ENCODE data around the gene PAPOLA. TPM values are rescaled to one million over a fixed set of nuclear protein-coding genes. Genes with fewer than 3 reads are reported as not detected.

PAPOLA gene
- total and polyA plus RNA-seq, 9 of the 15 experiments (the other 6 are each of a cell fraction or from before 2014, with no cell fraction given) = 51.1 to 199 (median 95.8) TPM

DNA sequence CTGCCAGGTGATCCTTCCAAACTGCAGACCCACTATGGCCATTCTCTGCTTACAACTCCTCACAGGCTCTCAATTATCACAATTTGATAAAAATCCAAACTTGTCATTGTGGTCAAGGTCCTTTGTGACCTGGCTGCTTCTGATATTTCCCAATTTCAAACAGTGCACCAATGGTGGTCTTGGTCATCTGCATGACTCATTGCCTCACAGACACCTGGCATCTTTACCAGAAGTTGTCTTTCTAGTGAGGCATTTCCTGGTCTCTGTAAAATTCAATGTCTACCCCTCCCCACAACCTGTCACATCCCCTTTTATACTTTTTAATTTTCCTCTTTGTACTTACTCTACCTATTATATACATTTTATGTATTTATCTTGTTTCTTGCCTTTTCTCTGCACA lies 17.8 kb upstream of the PAPOLA start:
- in situ Hi-C loops (cut with MboI) = no loop called here
- no peaks in the 10 kb centered on the region for H3K79me2 ChIP-seq (ENCODE audit: control insufficient read depth, insufficient read depth, low read length)
- H3K27me3 ChIP-seq (ENCODE audit: control insufficient read depth in 2 of 2, insufficient read depth in 2 of 2, low read length in 2 of 2) = peaks cover 0 to 9% of the 10 kb centered on the region in 2 experiments; a peak in 3 of 5 replicates
- H3K9me3 ChIP-seq (replicated peaks; ENCODE audit: control insufficient read depth, insufficient read depth, low read depth, low read length) = no peaks in the 10 kb centered on the region
- DNase-seq (ENCODE audit: extremely low read depth in 1 of 4, low spot score in 3 of 4) = no peak
- TF ChIP-seq RFX7 (CRISPR knock-in tag; IDR thresholded peaks at IDR 0.05) (no peak), SMAD1 (IDR thresholded peaks at IDR 0.05; ENCODE audit: low read depth, low read length, partially characterized antibody) (no peak), TBP (optimal IDR thresholded peaks at IDR 0.05; ENCODE audit: low read depth, low read length) (no peak), CBFA2T2 (conservative IDR thresholded peaks at IDR 0.05) (0 out of 2 replicates have a peak, but pooled peaks have one; percentile 11), ARID1B (IDR thresholded peaks at IDR 0.05) (0 out of 2 replicates have a peak, but pooled peaks have one; percentile 10), CBFA2T3 (IDR thresholded peaks at IDR 0.05) (peak; percentile 23; the same call in 1 of the 2 replicates), NFE2 (IDR thresholded peaks at IDR 0.05; ENCODE audit: low read depth) (peak; percentile 24; the same call in 1 of the 2 replicates), ZKSCAN1 (IDR thresholded peaks at IDR 0.05; ENCODE audit: low read depth, low read length) (0 out of 2 replicates have a peak, but pooled peaks have one; percentile 65), TCF3 (CRISPR knock-in tag; IDR thresholded peaks at IDR 0.05) (0 out of 2 replicates have a peak, but pooled peaks have one; percentile 21)
- TF ChIP-seq, protein P1, sequence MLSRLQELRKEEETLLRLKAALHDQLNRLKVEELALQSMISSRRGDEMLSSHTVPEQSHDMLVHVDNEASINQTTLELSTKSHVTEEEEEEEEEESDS (CRISPR knock-in tag; IDR thresholded peaks at IDR 0.05) = no peak
- TF ChIP-seq, protein P2, sequence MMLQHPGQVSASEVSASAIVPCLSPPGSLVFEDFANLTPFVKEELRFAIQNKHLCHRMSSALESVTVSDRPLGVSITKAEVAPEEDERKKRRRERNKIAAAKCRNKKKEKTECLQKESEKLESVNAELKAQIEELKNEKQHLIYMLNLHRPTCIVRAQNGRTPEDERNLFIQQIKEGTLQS (IDR thresholded peaks at IDR 0.05) = peak; percentile 25; the same call in 1 of the 2 replicates
- TF ChIP-seq, protein P2 (CRISPR knock-in tag; conservative IDR thresholded peaks at IDR 0.05) = no peak
- no peaks in the 10 kb centered on the region for H3K9me1 ChIP-seq (ENCODE audit: control insufficient read depth, insufficient read depth, low read length)
- no peak overlapping the region for H3K4me3 ChIP-seq
- H3K27ac ChIP-seq (ENCODE audit: extremely low read depth, low read depth, low read length) = no peak overlapping the region
- ChIA-PET POLR2A (no interaction called here), CTCF (ENCODE audit: low intra/inter-chr PET ratio) (no interaction called here)
- intact Hi-C loops (cut with micrococcal nuclease) = no loop called here
- no peak overlapping the region for H3K9ac ChIP-seq (ENCODE audit: insufficient read depth in 1 of 2, low read depth in 2 of 2, low read length in 2 of 2)
- no peak overlapping the region for H2AFZ ChIP-seq (ENCODE audit: low read depth, low read length)
- no peaks in the 10 kb centered on the region for H4K20me1 ChIP-seq (replicated peaks; ENCODE audit: control insufficient read depth, insufficient read depth, low read length)
- FAIRE-seq = no peak
- no peak overlapping the region for H3K4me2 ChIP-seq (ENCODE audit: insufficient read depth, low read length)
- BruUV-seq (replicated peaks) = no TSS peak
- no peaks in the 10 kb centered on the region for H3K36me3 ChIP-seq (ENCODE audit: control insufficient read depth, insufficient read depth, low read length)
- ATAC-seq = no peak
- H3K4me1 ChIP-seq (replicated peaks in 1 of 2; ENCODE audit: control insufficient read depth in 2 of 2, insufficient read depth in 2 of 2, low read length in 2 of 2) = no peaks in the 10 kb centered on the region; a peak in 2 of 5 replicates

Measured in K562 (cell line).